ENCODE results near the gene SRP68. TPM values are rescaled to one million over a fixed set of nuclear protein-coding genes. Genes with fewer than 3 reads are reported as not detected.

SRP68 gene
- total and polyA plus RNA-seq, 9 of the 15 experiments (the other 6 are each of a cell fraction or from before 2014, with no cell fraction given) = 29.4 to 92.6 (median 36.2) TPM

DNA sequence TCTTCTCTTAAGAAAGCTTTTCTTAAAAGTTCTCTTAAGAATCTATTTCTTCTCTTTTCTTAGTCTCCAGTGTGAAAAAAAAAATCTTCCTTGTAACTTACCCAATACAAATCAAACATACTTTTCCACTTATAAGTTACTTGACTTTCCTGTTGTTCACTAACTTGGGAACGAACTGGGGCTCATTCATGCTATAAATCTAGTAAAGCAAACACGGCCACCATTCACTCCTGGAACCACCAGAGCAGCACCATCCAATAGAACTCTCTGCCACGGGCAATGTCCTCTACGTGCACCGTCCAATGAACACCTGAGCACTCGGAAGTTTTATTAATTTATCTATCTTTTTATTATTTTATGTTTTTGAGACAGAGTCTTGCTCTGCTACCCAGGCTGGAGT, 20.8 kb downstream of the SRP68 start:
- Histone ChIP-seq H3K27me3 (ENCODE audit: control insufficient read depth in 2 of 2, insufficient read depth in 2 of 2, low read length in 2 of 2) (no peaks in the 10 kb centered on the region), H2AFZ (ENCODE audit: low read depth, low read length) (no peak overlapping the region), H3K9me1 (ENCODE audit: control insufficient read depth, insufficient read depth, low read length) (no peaks in the 10 kb centered on the region), H3K9ac (ENCODE audit: insufficient read depth in 1 of 2, low read depth in 2 of 2, low read length in 2 of 2) (no peak overlapping the region), H3K4me3 (no peak overlapping the region), H3K9me3 (replicated peaks; ENCODE audit: control insufficient read depth, insufficient read depth, low read depth, low read length) (no peaks in the 10 kb centered on the region), H3K27ac (ENCODE audit: extremely low read depth, low read depth, low read length) (no peak overlapping the region), H3K36me3 (ENCODE audit: control insufficient read depth, insufficient read depth, low read length) (peaks cover 80% of the 10 kb centered on the region), H3K79me2 (ENCODE audit: control insufficient read depth, insufficient read depth, low read length) (peaks cover 11% of the 10 kb centered on the region; the same call in 2 of the 3 replicates), H3K4me2 (ENCODE audit: insufficient read depth, low read length) (no peak overlapping the region), H4K20me1 (replicated peaks; ENCODE audit: control insufficient read depth, insufficient read depth, low read length) (no peaks in the 10 kb centered on the region), H3K4me1 (replicated peaks in 1 of 2; ENCODE audit: control insufficient read depth in 2 of 2, insufficient read depth in 2 of 2, low read length in 2 of 2) (peaks cover 5 to 9% of the 10 kb centered on the region in 2 experiments; a peak in 3 of 5 replicates)
- 83% methylated on average over 6 of the region's 6 CpGs for WGBS (ENCODE audit: insufficient coverage, low coverage, missing lambda C conversion rate)
- intact Hi-C loops (cut with micrococcal nuclease) (no loop called here), in situ Hi-C loops (cut with MboI) (no loop called here)
- POLR2A ChIA-PET = no interaction called here
- TF ChIP-seq, protein P1, sequence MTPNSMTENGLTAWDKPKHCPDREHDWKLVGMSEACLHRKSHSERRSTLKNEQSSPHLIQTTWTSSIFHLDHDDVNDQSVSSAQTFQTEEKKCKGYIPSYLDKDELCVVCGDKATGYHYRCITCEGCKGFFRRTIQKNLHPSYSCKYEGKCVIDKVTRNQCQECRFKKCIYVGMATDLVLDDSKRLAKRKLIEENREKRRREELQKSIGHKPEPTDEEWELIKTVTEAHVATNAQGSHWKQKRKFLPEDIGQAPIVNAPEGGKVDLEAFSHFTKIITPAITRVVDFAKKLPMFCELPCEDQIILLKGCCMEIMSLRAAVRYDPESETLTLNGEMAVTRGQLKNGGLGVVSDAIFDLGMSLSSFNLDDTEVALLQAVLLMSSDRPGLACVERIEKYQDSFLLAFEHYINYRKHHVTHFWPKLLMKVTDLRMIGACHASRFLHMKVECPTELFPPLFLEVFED (CRISPR knock-in tag; conservative IDR thresholded peaks at IDR 0.05) = no peak
- TF ChIP-seq HOXB6 (CRISPR knock-in tag; IDR thresholded peaks at IDR 0.05; ENCODE audit: borderline replicate concordance) (no peak), NELFE (IDR thresholded peaks at IDR 0.05; ENCODE audit: insufficient read depth, insufficient read length) (no peak), RBFOX2 (IDR thresholded peaks at IDR 0.05; ENCODE audit: low read depth, low read length) (no peak), ZNF23 (CRISPR knock-in tag; IDR thresholded peaks at IDR 0.05) (no peak), ZFPM2 (CRISPR knock-in tag; IDR thresholded peaks at IDR 0.05) (no peak)
- ATAC-seq = no peak
- no peak for FAIRE-seq
- no TSS peak for BruUV-seq (replicated peaks)
- no peak for DNase-seq (ENCODE audit: extremely low read depth in 1 of 4, low spot score in 3 of 4)
- CTCF ChIA-PET (ENCODE audit: low intra/inter-chr PET ratio) = no interaction called here
